NOMO-1 treated with DMSO at 0.1 percent for 48 hours (cell line): ENCODE results near the gene IYD.
A peak's percentile ranks its signal among the peaks of the same experiment; 100 is the strongest.
"Not testable (repeated sequence)": the region's sequence is repeated elsewhere in the genome, so short reads cannot be mapped to it uniquely, and the experiment has no call there.

Experiments used
- DNase-seq: peaks from one replicate; lab custom pipeline; 2025; ENCODE audit not compliant: unreplicated experiment; lab: John Stamatoyannopoulos, UW

Gene IYD

DNA sequence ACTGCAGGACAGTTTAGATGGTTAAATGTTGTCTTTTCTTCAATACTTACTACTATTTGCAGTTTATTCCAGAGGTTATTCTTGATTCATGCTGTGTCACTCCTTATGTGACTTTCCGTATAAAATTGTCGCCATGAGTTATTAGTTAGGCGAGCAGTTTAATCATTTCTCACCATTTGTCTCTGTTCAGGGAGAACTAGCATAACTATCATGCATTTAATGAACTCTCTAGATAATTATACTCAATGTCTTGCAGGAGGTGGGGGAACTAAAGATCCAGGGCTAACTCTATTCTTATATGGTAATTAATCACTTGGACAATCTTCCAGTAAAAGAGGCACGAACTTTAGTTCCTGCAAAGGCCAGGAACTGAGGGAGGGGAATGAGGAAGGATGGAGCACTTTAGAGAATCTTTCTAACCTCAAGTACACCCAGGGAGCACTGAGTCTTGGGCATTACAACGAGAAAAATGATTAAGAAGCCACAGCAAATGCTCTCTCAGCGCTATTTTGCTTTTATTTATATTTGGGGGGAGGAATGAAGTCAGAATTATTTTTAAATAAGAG is 58.3 kb downstream of the IYD start:
- DNase-seq: no peak

DNA sequence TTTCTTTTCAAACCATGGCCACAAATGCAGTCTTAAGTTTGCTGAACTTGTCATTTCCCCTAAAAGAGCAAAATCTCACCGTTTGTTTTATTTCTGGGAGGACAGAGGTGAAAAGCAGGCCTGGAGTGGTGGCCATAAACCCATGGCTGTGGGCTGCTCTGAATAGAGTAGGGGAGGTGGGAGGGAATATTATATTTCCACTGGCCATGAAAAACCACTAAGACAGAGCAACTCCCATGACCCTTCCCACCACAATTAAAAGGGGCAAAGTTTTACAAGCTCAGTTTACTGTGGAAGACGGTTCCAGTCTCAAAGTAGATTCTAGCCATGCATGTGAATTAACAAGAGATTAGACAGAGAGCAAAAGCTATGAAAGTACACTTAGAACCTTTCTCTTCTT is 59.0 kb downstream of the IYD start:
- DNase-seq: no peak

DNA sequence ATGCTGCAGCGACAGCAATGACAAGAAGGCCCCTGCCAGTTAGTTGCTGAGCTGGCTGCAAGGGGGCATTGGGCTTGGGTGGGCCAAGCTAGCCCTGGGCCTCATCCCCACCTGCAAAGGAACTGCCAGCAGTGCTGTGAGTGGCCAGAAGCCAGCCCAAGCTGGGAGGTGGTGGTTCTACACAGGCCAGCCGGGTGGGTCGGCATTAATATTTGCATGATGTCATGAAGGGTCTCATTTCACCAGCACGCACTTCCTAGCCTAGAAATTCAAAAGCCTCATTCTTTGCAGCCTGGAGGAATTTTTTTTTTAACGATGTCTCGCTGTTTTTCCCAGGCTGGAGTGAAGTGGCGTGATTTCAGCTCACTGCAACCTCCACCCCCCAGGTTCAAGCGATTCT is 62.0 kb downstream of the IYD start:
- no peak for DNase-seq

DNA sequence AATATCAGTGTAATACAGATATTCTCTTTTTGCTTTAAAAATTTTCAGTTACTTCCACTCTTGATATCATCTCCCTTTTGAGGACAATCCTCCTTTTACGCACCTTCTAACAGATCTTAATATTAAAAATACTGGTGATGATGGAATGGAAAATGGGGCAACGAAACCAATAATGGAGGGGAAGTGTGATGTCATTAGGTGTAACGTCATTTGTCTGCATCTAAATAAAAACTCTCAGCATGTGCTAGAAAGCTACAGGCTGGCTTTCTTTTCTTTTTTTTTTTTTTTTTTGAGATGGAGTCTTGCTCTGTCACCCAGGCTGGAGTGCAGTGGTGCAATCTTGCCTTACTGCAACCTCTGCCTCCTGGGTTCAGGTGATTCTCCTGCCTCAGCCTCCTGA is 66.5 kb downstream of the IYD start:
- DNase-seq: no peak

DNA sequence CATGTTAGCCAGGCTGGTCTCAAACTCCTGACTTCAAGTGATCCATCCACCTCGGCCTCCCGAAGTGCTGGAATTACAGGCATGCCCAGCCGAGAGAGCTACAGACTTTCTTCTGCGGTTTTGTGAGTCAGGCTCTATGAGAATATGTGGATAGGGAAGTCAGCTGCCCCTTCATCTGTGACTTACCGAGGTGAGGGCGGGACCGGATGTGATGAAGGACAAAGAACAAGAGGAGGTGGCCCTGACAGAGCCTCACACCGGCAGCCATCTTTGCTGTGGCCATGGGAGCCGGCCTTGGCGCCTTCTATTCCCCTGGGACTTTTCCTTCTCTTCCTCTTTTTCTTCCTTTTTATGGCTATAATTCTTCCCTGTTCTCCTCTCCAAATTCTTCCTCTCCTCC is 67.0 kb downstream of the IYD start:
- no peak for DNase-seq

DNA sequence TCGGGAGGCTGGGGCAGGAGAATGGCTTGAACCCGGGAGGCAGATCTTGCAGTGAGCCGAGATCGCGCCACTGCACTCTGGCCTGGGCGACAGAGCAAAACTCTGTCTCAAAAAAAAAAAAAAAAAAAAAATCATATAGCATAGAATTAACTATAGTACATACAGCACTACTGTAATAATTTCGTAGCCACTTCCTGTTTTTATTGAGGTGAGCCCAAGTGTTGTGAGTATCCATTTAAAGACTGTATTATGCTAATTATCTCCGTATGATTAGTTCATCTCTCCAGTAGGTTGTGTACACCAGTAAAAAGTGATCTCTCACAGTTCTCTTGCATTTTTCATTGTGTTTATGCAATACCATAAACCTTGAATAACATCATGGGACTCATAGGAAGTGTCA is 70.6 kb downstream of the IYD start:
- DNase-seq: peak; percentile 5

DNA sequence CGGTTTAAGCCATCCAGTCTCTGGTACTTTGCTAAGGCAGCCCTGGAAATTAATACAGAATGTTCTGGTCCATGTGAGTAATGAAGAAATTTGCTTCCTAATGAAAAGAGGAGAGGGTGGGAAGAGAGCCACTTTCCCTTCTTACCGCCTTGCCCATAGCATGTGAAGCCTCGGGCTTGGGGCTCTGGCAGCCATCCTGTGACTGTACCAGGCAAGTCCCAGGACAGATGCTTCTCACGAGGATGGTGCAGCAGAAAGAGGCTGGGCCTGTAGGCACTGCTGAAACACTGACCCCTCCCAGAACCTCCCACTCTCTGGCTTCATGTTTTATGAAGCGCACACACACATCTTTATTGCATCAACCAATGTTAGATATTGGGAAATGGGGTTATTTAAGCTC is 74.8 kb downstream of the IYD start:
- DNase-seq: no peak

DNA sequence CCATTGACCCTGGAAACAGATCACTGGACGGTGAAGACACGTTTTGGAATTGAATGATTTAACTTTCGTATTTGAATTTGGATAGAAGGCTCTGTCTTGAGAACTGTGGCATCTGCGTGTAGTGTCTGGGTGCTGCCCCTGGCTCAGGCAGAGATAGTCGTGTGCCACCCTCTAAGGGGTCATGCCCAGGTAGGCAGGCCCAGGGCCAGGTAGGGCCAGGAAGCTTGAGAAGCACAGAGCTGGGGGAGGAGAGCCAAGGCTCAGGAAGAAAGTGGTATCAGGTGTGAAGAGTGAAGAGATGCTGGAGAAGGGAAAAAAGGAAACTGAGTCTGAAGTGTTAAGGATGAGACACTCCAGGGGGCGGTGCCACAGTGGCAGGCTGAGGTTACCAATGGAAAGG is 75.5 kb downstream of the IYD start:
- no peak for DNase-seq

DNA sequence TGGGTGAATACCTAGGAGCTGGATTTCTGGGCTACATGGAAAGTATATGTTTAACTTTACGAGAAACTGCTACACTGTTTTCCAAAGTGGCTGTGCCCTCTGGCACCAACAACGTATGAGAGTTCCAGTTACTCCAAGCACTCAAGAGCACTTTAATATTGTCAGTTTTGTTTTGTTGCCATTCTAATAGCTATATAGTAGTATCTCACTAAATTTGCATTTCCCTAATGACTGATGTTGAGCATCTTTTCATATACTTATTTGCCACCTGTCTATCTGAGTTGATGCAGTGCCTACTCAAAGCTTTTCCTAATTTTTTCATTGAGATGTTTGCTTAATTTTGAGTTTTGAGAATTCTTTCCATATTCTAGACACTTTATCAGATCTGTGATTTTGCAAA is 76.7 kb downstream of the IYD start:
- no peak for DNase-seq

DNA sequence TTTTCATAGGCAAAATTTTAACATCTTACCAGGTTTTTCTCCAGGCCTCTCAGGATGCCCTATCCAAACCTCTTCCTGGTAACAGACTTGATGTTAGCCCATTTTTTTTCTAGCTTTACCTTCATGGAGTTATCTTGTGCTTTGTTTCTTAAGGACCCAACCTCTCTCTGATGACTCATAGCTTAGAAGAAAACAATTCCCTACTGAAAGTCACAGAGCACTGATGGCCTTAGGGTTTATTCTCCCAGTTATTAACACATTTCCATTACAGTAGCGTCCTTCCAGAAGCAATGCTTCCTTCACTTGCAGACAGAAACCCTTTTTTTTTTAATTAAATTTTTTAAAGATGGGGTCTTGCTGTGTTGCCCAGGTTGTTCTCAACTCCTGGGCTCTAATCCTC is 79.4 kb downstream of the IYD start:
- DNase-seq: no peak

DNA sequence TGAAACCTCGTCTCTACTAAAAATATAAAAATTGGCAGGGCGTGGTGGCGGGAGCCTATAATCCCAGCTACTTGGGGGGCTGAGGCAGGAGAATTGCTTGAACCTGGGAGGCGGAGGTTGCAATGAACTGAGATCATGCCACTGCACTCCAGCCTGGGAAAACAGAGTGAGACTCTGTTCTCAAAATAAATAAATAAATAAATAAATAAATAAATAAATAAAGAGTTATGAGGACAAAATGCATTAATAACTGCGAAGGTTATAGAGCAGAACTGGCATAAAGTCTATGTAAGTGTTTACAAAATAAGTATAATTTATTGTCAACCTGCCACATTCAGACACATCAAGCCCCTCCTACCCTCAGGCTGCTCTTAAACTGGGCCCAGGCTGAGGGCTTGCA is 80.2 kb downstream of the IYD start:
- not testable (repeated sequence) for DNase-seq

DNA sequence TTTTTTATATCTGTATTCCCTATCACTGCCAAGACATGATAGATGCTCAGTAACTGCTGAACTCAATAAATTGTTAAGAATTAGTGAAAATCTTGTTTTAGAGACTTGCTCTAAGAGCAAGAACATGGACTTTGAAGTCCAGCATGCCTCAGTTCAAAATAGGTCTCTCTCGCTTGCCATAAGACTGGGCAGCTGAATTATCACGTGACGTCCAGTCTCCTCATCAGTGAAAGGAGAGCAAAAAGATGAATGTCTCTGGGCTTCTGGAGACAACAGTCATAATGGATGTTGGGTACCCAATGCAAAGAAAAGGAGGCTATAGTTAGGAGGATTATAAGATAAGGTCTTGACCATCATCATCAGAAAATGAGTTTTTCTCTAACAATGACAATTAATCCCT is 82.1 kb downstream of the IYD start:
- DNase-seq: no peak

DNA sequence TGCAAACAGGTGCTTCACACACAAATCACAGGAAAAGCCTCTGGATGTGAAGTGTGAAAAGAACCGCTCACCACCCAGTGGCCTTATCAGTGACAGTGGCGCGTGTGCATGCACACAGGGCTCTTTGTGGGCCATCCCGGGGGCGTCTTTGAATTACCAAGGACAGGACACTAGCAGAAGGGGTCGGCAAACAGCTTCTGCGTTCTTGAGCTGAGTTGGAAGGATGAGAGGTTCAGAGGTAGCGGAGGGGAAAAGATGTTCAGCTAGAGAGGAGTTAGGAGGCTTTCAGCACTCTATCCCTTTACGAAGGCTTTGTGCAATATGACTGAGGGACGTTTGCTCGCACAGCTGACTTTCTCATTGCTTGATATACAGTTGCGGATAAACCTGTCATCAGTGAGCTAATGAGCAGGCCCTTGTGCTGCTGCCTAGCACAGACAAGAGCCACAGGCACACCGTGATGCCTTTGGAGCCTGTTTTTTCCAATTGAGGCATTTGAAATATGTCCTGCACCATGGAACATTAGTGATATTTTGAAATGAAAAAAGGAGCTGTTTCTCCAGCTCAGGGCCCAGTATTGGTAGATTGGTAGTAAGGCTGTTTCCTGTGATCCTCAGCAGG is 83.1 kb downstream of the IYD start:
- DNase-seq: no peak

DNA sequence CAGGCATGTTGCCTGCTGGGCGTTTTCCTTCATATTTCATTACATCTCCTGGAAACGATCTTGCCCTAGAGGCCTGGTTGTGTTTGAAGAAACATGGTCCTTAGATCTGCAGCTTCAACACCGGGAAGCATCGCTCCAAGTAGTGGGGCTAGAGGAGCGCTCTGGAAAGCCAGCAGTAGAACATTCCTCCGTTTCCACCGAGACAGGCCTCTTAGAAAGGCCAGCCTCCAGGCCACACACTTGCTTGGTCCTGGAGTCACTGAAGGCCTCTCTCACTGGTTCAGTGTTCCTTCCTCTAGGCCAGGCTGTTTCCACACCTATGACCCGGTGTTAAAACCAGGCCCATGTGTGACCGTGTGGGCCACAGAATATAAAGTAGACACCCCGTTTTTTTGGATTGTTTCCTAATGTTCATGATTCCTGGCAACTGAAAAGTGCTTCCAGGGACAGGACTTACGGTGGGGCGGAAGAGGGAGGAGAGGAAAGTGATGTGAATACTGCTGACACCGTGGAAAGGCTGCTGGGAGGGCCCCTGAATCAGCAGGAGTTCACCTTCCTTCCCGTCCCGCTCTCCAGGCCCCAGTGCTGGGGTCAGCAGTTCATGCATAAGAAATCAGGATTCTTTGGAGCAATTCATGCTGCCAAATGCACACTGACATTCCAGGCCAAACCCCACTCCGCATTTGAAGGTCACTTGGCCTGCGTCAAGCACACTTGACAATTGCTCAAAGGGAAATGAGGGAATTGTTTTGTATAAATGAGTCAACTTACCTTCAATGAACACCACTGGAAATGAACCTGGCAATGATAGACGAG is 83.8 kb downstream of the IYD start:
- DNase-seq: no peak

DNA sequence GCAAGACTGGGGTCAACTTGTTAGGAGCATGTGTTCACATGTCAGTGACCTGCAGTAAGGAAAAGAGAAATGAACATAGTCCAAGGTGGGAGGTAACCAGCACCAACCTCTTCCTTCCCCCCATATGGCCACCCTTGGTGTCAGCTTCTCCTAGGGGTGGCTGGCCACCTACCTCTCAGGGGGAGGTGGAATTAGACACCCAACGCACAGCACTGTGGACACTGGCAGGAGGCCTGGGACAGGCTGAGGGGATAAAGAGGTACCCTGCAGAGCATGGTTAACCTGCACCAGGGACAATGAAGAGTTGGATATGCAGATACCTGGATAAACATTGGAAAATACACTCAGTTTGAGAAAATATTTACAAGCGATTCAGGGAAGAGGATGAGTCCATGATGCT is 84.5 kb downstream of the IYD start:
- DNase-seq: no peak
